HG03095 (cell line): Measurements from ENCODE around the gene BTBD17.
"Not testable (repeated sequence)": the region's sequence is repeated elsewhere in the genome, so short reads cannot be mapped to it uniquely, and the experiment has no call there.

Experiments
- ATAC-seq: cut with Tn5 transposase; IDR thresholded peaks from one replicate; pipeline ENCODE4 v1.9.1; 2021; ENCODE audit warnings: moderate library complexity; ENCODE audit not compliant: unreplicated experiment

Gene BTBD17

GRCh38 chr17:74361230-74362068 is at the start of gene BTBD17:
TSS of gene BTBD17 (minus strand) at chr17:74361868. CDS start at chr17:74361819, 49 bp downstream.
- ATAC-seq: no peak

GRCh38 chr17:74410001-74410443 is 48.4 kb upstream of the BTBD17 start:
- no peak for ATAC-seq

- no peak for ATAC-seq
These were observed 47.1 kb upstream of the BTBD17 start for GRCh38 chr17:74408815-74409214.

- no peak for ATAC-seq
These were observed 46.6 kb upstream of the BTBD17 start for GRCh38 chr17:74408262-74408661.

- ATAC-seq: no peak
These were observed 45.7 kb upstream of the BTBD17 start for GRCh38 chr17:74407384-74407783.

- ATAC-seq: not testable (repeated sequence)
These were observed 43.6 kb upstream of the BTBD17 start for GRCh38 chr17:74405311-74405710.

- no peak for ATAC-seq
These were observed 43.1 kb upstream of the BTBD17 start for GRCh38 chr17:74404789-74405188.

- no peak for ATAC-seq
These were observed 42.5 kb upstream of the BTBD17 start for GRCh38 chr17:74404218-74404617.

GRCh38 chr17:74403512-74404137 is 42.0 kb upstream of the BTBD17 start:
- ATAC-seq: no peak

- ATAC-seq: no peak
These were observed 40.4 kb upstream of the BTBD17 start for GRCh38 chr17:74402048-74402447.

GRCh38 chr17:74396567-74396966 is 34.9 kb upstream of the BTBD17 start:
- no peak for ATAC-seq

GRCh38 chr17:74394977-74395376 is 33.3 kb upstream of the BTBD17 start:
- no peak for ATAC-seq

- no peak for ATAC-seq
These were observed 32.7 kb upstream of the BTBD17 start for GRCh38 chr17:74394275-74394950.

GRCh38 chr17:74393346-74393942 is 31.8 kb upstream of the BTBD17 start:
- no peak for ATAC-seq

- no peak for ATAC-seq
These were observed 31.2 kb upstream of the BTBD17 start for GRCh38 chr17:74392848-74393247.

- ATAC-seq: no peak
These were observed 30.1 kb upstream of the BTBD17 start for GRCh38 chr17:74391771-74392170.

- no peak for ATAC-seq
These were observed 29.3 kb upstream of the BTBD17 start for GRCh38 chr17:74390680-74391653.

- ATAC-seq: no peak
These were observed 28.4 kb upstream of the BTBD17 start for GRCh38 chr17:74389937-74390679.

- no peak for ATAC-seq
These were observed 27.6 kb upstream of the BTBD17 start for GRCh38 chr17:74389084-74389753.
